HEK293 (cell line): ENCODE data around the gene MSANTD3.

Source experiments
- CTCF ChIA-PET: fragments of 350-600 bp; formaldehyde crosslinking; extraction: SDS; loops from one replicate; lab custom pipeline; 2021; ENCODE audit warnings: antibody characterized with exemption; lab: Yijun Ruan, JAX
- POLR2A ChIA-PET: fragments of 300-600 bp; formaldehyde crosslinking; extraction: SDS; loops from one replicate; lab custom pipeline; 2020; ENCODE audit warnings: antibody characterized with exemption, inconsistent platforms; lab: Yijun Ruan, JAX
- H3K27ac ChIP-seq: fragments of 200-500 bp; sonication (Bioruptor generic); 2 replicates; pipeline ENCODE4 v1.5.1; 2014; ENCODE audit warnings: low read depth, low read length, control low read depth, inconsistent platforms; ENCODE audit errors: extremely low read depth
- H3K36me3 ChIP-seq, 2 experiments: fragments of 200-500 bp in 1 of 2; sonication (Bioruptor generic) in 1 of 2; 1 replicate in 1 of 2; 2 replicates in 1 of 2; pipeline ENCODE4 v1.5.1; 2014 to 2017; ENCODE audit warnings: inconsistent platforms in 2 of 2, low read length in 2 of 2; ENCODE audit not compliant: control insufficient read depth in 2 of 2, insufficient read depth in 1 of 2
- H3K4me1 ChIP-seq: fragments of 200-500 bp; sonication (Bioruptor generic); 2 replicates; pipeline ENCODE4 v1.5.1; 2014; ENCODE audit warnings: mild to moderate bottlenecking, low read length, inconsistent platforms; ENCODE audit not compliant: control insufficient read depth, insufficient read depth
- H3K4me3 ChIP-seq: 2 replicates; pipeline ENCODE4 v1.5.1; 2011; ENCODE audit warnings: low read depth, mild to moderate bottlenecking, control low read depth, low read length, moderate library complexity
- H3K9me3 ChIP-seq: fragments of 200-500 bp; sonication (Bioruptor generic); 2 replicates; pipeline ENCODE4 v1.5.1; 2014; ENCODE audit warnings: low read depth, low read length, inconsistent platforms; ENCODE audit not compliant: control insufficient read depth, insufficient read depth
- BCL11B ChIP-seq: fragments of 450-650 bp; formaldehyde crosslinking; IDR thresholded peaks from 2 replicates; pipeline ENCODE4 v1.5.1; 2016; ENCODE audit warnings: low read depth, missing biosample characterization, missing genetic modification characterization
- PATZ1 ChIP-seq: fragments of 450-650 bp; formaldehyde crosslinking; IDR thresholded peaks from 2 replicates; pipeline ENCODE4 v1.5.1; 2016; ENCODE audit warnings: missing biosample characterization, missing genetic modification characterization
- ZBTB21 ChIP-seq: fragments of 450-650 bp; formaldehyde crosslinking; IDR thresholded peaks from 2 replicates; pipeline ENCODE4 v1.5.1; 2017; ENCODE audit warnings: missing biosample characterization, missing genetic modification characterization
- ZNF121 ChIP-seq: fragments of 450-650 bp; formaldehyde crosslinking; IDR thresholded peaks from 2 replicates; pipeline ENCODE4 v1.5.1; 2016; ENCODE audit warnings: missing biosample characterization, missing genetic modification characterization
- ZNF140 ChIP-seq: fragments of 450-650 bp; formaldehyde crosslinking; IDR thresholded peaks from 2 replicates; pipeline ENCODE4 v1.5.1; 2016; ENCODE audit warnings: missing biosample characterization, missing genetic modification characterization
- ZNF148 ChIP-seq: fragments of 450-650 bp; formaldehyde crosslinking; IDR thresholded peaks from 2 replicates; pipeline ENCODE4 v1.5.0; 2017; ENCODE audit warnings: missing biosample characterization, missing genetic modification characterization, borderline replicate concordance
- ZNF169 ChIP-seq: fragments of 450-650 bp; formaldehyde crosslinking; IDR thresholded peaks from 2 replicates; pipeline ENCODE4 v1.5.1; 2016; ENCODE audit warnings: missing biosample characterization, missing genetic modification characterization
- ZNF26 ChIP-seq: fragments of 450-650 bp; formaldehyde crosslinking; IDR thresholded peaks from 2 replicates; pipeline ENCODE4 v1.5.1; 2016; ENCODE audit warnings: missing biosample characterization, missing genetic modification characterization
- ZNF266 ChIP-seq: fragments of 450-650 bp; formaldehyde crosslinking; IDR thresholded peaks from 2 replicates; pipeline ENCODE4 v1.5.1; 2016; ENCODE audit warnings: missing biosample characterization, missing genetic modification characterization, low read depth
- ZNF362 ChIP-seq: fragments of 450-650 bp; formaldehyde crosslinking; IDR thresholded peaks from 2 replicates; pipeline ENCODE4 v1.5.1; 2016; ENCODE audit warnings: missing biosample characterization, missing genetic modification characterization
- ZNF394 ChIP-seq: fragments of 450-650 bp; formaldehyde crosslinking; IDR thresholded peaks from 2 replicates; pipeline ENCODE4 v1.5.1; 2016; ENCODE audit warnings: missing biosample characterization, missing genetic modification characterization, mild to moderate bottlenecking, moderate library complexity, borderline replicate concordance
- ZNF585B ChIP-seq: fragments of 450-650 bp; formaldehyde crosslinking; IDR thresholded peaks from 2 replicates; pipeline ENCODE4 v1.5.1; 2016; ENCODE audit warnings: missing biosample characterization, missing genetic modification characterization
- ZNF596 ChIP-seq: fragments of 450-650 bp; IDR thresholded peaks from 2 replicates; pipeline ENCODE4 v1.5.0; 2018; ENCODE audit warnings: missing biosample characterization, mild to moderate bottlenecking, missing genetic modification characterization, moderate library complexity
- ZNF623 ChIP-seq: fragments of 450-650 bp; formaldehyde crosslinking; IDR thresholded peaks from 2 replicates; pipeline ENCODE4 v1.5.1; 2016; ENCODE audit warnings: missing biosample characterization, missing genetic modification characterization
- ZNF670 ChIP-seq: fragments of 450-650 bp; formaldehyde crosslinking; IDR thresholded peaks from 2 replicates; pipeline ENCODE4 v1.5.1; 2016; ENCODE audit warnings: missing biosample characterization, missing genetic modification characterization, low read depth
- ZNF692 ChIP-seq: fragments of 450-650 bp; formaldehyde crosslinking; IDR thresholded peaks from 2 replicates; pipeline ENCODE4 v1.5.1; 2016; ENCODE audit warnings: missing biosample characterization, missing genetic modification characterization
- ZNF76 ChIP-seq: fragments of 450-650 bp; formaldehyde crosslinking; IDR thresholded peaks from 2 replicates; pipeline ENCODE4; 2016; ENCODE audit warnings: low read depth, missing biosample characterization, missing genetic modification characterization, borderline replicate concordance
- ZSCAN16 ChIP-seq: fragments of 450-650 bp; formaldehyde crosslinking; IDR thresholded peaks from 2 replicates; pipeline ENCODE4 v1.5.1; 2016; ENCODE audit warnings: missing biosample characterization, missing genetic modification characterization

MSANTD3 gene

GRCh38 chr9:100488177-100488576 is 61.2 kb downstream of the MSANTD3 start:
- Histone ChIP-seq H3K36me3 (no peaks in the 10 kb centered on the region), H3K27ac (no peak overlapping the region), H3K9me3 (no peaks in the 10 kb centered on the region), H3K4me1 (no peaks in the 10 kb centered on the region), H3K4me3 (no peak overlapping the region)
- ChIA-PET POLR2A (no interaction called here), CTCF (interaction anchor here (0.7 kb wide), 1 partner anchor 439 kb away, joined by 3 read pairs; no protein-coding TSS in a partner anchor)
- no peak for TF ChIP-seq ZNF26 (tag by site-specific recombination)
- no peak for TF ChIP-seq ZNF394

GRCh38 chr9:100489836-100490235 is 62.9 kb downstream of the MSANTD3 start:
- ChIA-PET CTCF (interaction anchor here (0.7 to 0.8 kb wide), 2 partner anchors 16 to 166 kb away, joined by 4 read pairs; no protein-coding TSS in a partner anchor), POLR2A (no interaction called here)
- TF ChIP-seq ZBTB21 (tag by site-specific recombination) (no peak), ZNF148 (tag by site-specific recombination) (no peak), PATZ1 (tag by site-specific recombination) (no peak), ZNF121 (tag by site-specific recombination) (no peak), ZNF266 (tag by site-specific recombination) (no peak), ZNF692 (tag by site-specific recombination) (no peak), ZNF362 (tag by site-specific recombination) (no peak)
- Histone ChIP-seq H3K9me3 (no peaks in the 10 kb centered on the region), H3K4me1 (no peaks in the 10 kb centered on the region), H3K4me3 (no peak overlapping the region), H3K36me3 (no peaks in the 10 kb centered on the region), H3K27ac (no peak overlapping the region)

GRCh38 chr9:100492952-100493351 is 66.0 kb downstream of the MSANTD3 start:
- H3K27ac ChIP-seq = no peak overlapping the region
- no peaks in the 10 kb centered on the region for H3K36me3 ChIP-seq
- CTCF ChIA-PET = interaction anchor here (0.5 kb wide), 1 partner anchor 20 kb away, joined by 3 read pairs; no protein-coding TSS in a partner anchor
- no peak overlapping the region for H3K4me3 ChIP-seq
- H3K9me3 ChIP-seq = no peaks in the 10 kb centered on the region
- TF ChIP-seq ZNF76 = no peak
- no peak for TF ChIP-seq ZNF670
- no peak for TF ChIP-seq BCL11B
- no peak for TF ChIP-seq ZNF169 (tag by site-specific recombination)
- TF ChIP-seq ZNF585B (tag by site-specific recombination) = no peak
- no peak for TF ChIP-seq ZNF121 (tag by site-specific recombination)
- TF ChIP-seq ZSCAN16 (tag by site-specific recombination) = no peak
- TF ChIP-seq ZBTB21 (tag by site-specific recombination) = no peak
- TF ChIP-seq ZNF623 (tag by site-specific recombination) = no peak
- no peak for TF ChIP-seq ZNF140 (tag by site-specific recombination)
- TF ChIP-seq ZNF596 (tag by site-specific recombination) = no peak
- POLR2A ChIA-PET = interaction anchor here (0.6 kb wide), 2 partner anchors 42 to 615 kb away, joined by 3 to 9 read pairs; no protein-coding TSS in a partner anchor
- H3K4me1 ChIP-seq = no peaks in the 10 kb centered on the region
